ENCODE results near the gene SLCO2A1.

SLCO2A1 gene

DNA sequence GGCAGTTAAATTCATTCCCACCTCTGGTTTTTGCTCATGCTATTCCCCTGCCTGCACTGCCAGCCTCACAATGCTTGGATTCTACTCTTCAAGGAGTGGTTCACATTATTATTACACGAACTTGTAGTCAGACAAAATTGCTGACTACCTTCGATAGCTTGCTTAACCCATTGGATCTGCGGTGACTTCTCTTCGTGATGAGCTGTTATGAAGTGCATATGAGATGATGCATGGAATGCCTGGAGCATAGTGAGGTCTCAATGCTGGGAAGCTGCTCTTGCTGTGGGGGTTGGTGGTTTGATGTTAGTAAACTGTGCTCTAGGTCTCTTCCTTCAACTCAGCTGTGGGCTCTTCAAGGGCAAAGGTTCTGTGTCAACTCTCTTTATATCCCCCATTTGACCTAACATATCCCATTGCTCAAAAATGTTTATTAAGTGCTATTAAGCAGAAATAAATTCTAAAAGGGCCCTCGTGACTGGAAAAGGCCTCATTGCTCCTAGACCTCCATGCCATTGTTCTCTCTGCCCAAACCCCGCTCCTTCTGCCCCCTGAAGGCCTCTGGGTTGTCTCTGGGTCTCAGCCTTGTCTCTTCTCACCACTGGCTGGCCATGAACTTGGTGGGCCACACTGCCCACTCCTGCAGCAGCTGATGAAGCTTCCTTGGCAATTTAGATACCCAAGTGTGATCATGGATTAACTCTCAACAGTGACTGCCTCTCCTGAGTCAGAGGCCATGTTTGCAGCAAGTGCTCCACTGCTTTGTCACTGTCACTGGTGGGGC is 4.5 kb upstream of the SLCO2A1 start:
- H3K27ac ChIP-seq (ENCODE audit: extremely low read depth, low read depth, low read length): no peak overlapping the region
- H3K9me3 ChIP-seq (ENCODE audit: control insufficient read depth, insufficient read depth, low read depth, low read length): no peaks in the 10 kb centered on the region
- POLR2A ChIA-PET: no interaction called here
- no peak overlapping the region for H3K4me3 ChIP-seq (ENCODE audit: low read depth, low read length)
- H3K4me1 ChIP-seq (ENCODE audit: control insufficient read depth, insufficient read depth, low read length): no peaks in the 10 kb centered on the region
- TF ChIP-seq ZSCAN16 (tag by site-specific recombination; IDR thresholded peaks at IDR 0.05): no peak
- no peak for TF ChIP-seq GLI2 (tag by site-specific recombination; IDR thresholded peaks at IDR 0.05; ENCODE audit: borderline replicate concordance, low read depth)
- no peak for TF ChIP-seq YY1 (tag by site-specific recombination; IDR thresholded peaks at IDR 0.05)
- no peak for TF ChIP-seq OVOL3 (tag by site-specific recombination; IDR thresholded peaks at IDR 0.05)
- no peak for TF ChIP-seq ZNF341 (tag by site-specific recombination; IDR thresholded peaks at IDR 0.05; ENCODE audit: low read depth)
- TF ChIP-seq ZNF792 (tag by site-specific recombination; IDR thresholded peaks at IDR 0.05): no peak
- TF ChIP-seq ZBTB7A (tag by site-specific recombination; IDR thresholded peaks at IDR 0.05; ENCODE audit: low read depth): no peak
- TF ChIP-seq ZNF221 (tag by site-specific recombination; IDR thresholded peaks at IDR 0.05; ENCODE audit: borderline replicate concordance): no peak
- TF ChIP-seq ZSCAN30 (tag by site-specific recombination; IDR thresholded peaks at IDR 0.05): no peak
- no peak for TF ChIP-seq KLF10 (tag by site-specific recombination; IDR thresholded peaks at IDR 0.05)
- TF ChIP-seq ZNF776 (tag by site-specific recombination; IDR thresholded peaks at IDR 0.05; ENCODE audit: borderline replicate concordance): no peak
- TF ChIP-seq ZNF19 (tag by site-specific recombination; IDR thresholded peaks at IDR 0.05; ENCODE audit: low read depth): no peak
- TF ChIP-seq ZNF624 (tag by site-specific recombination; IDR thresholded peaks at IDR 0.05): no peak
- no peak for TF ChIP-seq RBAK (tag by site-specific recombination; IDR thresholded peaks at IDR 0.05)
- TF ChIP-seq, protein P1, sequence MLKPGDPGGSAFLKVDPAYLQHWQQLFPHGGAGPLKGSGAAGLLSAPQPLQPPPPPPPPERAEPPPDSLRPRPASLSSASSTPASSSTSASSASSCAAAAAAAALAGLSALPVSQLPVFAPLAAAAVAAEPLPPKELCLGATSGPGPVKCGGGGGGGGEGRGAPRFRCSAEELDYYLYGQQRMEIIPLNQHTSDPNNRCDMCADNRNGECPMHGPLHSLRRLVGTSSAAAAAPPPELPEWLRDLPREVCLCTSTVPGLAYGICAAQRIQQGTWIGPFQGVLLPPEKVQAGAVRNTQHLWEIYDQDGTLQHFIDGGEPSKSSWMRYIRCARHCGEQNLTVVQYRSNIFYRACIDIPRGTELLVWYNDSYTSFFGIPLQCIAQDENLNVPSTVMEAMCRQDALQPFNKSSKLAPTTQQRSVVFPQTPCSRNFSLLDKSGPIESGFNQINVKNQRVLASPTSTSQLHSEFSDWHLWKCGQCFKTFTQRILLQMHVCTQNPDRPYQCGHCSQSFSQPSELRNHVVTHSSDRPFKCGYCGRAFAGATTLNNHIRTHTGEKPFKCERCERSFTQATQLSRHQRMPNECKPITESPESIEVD (tag by site-specific recombination; IDR thresholded peaks at IDR 0.05): no peak
- TF ChIP-seq ZBTB8A (tag by site-specific recombination; IDR thresholded peaks at IDR 0.05): no peak
- TF ChIP-seq, protein P2, sequence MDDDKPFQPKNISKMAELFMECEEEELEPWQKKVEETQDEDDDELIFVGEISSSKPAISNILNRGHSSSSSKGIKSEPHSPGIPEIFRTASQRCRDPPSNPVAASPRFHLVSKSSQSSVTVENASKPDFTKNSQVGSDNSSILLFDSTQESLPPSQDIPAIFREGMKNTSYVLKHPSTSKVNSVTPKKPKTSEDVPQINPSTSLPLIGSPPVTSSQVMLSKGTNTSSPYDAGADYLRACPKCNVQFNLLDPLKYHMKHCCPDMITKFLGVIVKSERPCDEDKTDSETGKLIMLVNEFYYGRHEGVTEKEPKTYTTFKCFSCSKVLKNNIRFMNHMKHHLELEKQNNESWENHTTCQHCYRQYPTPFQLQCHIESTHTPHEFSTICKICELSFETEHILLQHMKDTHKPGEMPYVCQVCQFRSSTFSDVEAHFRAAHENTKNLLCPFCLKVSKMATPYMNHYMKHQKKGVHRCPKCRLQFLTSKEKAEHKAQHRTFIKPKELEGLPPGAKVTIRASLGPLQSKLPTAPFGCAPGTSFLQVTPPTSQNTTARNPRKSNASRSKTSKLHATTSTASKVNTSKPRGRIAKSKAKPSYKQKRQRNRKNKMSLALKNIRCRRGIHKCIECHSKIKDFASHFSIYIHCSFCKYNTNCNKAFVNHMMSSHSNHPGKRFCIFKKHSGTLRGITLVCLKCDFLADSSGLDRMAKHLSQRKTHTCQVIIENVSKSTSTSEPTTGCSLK (tag by site-specific recombination; IDR thresholded peaks at IDR 0.05): no peak
- TF ChIP-seq, protein P3, sequence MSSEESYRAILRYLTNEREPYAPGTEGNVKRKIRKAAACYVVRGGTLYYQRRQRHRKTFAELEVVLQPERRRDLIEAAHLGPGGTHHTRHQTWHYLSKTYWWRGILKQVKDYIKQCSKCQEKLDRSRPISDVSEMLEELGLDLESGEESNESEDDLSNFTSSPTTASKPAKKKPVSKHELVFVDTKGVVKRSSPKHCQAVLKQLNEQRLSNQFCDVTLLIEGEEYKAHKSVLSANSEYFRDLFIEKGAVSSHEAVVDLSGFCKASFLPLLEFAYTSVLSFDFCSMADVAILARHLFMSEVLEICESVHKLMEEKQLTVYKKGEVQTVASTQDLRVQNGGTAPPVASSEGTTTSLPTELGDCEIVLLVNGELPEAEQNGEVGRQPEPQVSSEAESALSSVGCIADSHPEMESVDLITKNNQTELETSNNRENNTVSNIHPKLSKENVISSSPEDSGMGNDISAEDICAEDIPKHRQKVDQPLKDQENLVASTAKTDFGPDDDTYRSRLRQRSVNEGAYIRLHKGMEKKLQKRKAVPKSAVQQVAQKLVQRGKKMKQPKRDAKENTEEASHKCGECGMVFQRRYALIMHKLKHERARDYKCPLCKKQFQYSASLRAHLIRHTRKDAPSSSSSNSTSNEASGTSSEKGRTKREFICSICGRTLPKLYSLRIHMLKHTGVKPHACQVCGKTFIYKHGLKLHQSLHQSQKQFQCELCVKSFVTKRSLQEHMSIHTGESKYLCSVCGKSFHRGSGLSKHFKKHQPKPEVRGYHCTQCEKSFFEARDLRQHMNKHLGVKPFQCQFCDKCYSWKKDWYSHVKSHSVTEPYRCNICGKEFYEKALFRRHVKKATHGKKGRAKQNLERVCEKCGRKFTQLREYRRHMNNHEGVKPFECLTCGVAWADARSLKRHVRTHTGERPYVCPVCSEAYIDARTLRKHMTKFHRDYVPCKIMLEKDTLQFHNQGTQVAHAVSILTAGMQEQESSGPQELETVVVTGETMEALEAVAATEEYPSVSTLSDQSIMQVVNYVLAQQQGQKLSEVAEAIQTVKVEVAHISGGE (tag by site-specific recombination; conservative IDR thresholded peaks at IDR 0.05; ENCODE audit: low read depth): no peak
- TF ChIP-seq ZXDB (tag by site-specific recombination; IDR thresholded peaks at IDR 0.05): no peak
- CTCF ChIA-PET: interaction anchor here (0.6 kb wide), 1 partner anchor 567 kb away, joined by 3 read pairs; no protein-coding TSS in a partner anchor
- H3K36me3 ChIP-seq (ENCODE audit: control insufficient read depth in 2 of 2, insufficient read depth in 1 of 2, low read length in 2 of 2): no peaks in the 10 kb centered on the region
